NCI-H1105 (cell line): ENCODE results near the gene SOAT2.
"Not testable (repeated sequence)": the region's sequence is repeated elsewhere in the genome, so short reads cannot be mapped to it uniquely, and the experiment has no call there.

Experiments
- DNase-seq: peaks from one replicate; lab custom pipeline; 2025; lab: John Stamatoyannopoulos, UW

The SOAT2 gene

DNA sequence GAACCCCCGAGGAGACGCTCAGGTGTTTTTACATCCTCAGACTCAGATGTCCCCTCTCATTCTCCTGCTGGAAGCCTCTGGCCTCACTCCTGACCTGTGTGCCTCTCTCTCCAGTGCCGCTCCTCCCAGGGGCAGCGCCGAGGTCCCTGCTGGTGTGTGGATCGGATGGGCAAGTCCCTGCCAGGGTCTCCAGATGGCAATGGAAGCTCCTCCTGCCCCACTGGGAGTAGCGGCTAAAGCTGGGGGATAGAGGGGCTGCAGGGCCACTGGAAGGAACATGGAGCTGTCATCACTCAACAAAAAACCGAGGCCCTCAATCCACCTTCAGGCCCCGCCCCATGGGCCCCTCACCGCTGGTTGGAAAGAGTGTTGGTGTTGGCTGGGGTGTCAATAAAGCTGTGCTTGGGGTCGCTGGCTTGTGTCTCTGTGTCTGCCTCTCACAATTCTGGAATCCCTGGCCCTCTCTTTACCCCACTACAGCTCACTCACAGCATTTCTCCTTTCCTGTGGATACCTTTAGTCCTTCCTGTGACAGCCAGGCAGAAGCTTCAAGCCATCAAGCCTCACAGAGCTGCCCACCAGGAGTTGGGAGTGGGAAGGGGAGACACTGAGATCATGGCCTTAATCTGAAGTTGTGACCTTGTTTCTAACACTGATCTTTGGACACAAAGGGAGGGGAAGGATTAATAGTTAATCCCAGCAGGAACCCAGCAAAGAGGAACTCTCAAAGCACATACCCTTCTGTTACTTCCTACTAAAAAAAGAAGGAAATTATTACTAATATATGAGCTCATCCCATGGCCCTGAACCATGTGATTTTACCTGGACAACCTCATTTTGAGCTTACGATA, 1.1 kb upstream of the SOAT2 start:
- no peak for DNase-seq

DNA sequence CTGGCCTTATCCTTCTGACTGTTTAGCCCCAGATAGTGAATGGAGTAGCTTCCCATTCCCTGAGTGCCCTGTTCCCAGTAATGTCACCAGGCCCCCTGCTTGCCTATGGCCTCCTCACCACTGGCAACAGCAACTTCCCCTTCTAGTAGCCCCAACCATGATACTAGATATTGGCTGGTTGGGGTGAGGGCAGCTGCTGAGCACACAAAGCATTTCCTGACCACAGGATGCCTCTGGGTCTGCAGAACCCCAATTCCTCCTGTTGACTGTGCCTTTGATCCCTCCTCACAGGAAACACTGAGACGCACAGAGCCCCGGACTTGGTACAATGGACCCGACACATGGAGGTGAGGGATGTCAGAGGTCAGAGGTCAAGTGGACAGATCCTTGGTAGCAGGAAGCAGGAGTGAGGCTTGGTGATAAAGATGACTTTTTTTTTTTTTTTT, 597 bp downstream of the SOAT2 start:
- DNase-seq, result no peak

DNA sequence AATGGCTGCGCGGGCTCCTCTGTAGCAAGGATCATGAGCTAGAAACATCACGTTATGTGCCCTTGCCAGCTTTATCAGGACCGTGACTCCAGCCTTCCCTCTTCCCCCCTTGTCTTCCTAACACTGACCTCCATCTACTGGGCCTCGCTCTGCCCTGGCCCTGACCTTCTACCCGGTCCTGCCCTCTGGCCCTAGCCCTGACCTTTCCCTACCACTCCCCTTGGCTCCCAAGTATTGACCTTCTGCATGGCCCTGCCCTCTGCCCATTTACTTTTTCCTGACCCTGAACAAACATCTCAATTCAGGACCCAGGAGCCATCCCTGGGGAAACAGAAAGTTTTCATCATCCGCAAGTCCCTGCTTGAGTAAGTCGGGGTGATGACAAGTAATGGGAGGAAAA, 2.0 kb downstream of the SOAT2 start:
- no peak for DNase-seq

DNA sequence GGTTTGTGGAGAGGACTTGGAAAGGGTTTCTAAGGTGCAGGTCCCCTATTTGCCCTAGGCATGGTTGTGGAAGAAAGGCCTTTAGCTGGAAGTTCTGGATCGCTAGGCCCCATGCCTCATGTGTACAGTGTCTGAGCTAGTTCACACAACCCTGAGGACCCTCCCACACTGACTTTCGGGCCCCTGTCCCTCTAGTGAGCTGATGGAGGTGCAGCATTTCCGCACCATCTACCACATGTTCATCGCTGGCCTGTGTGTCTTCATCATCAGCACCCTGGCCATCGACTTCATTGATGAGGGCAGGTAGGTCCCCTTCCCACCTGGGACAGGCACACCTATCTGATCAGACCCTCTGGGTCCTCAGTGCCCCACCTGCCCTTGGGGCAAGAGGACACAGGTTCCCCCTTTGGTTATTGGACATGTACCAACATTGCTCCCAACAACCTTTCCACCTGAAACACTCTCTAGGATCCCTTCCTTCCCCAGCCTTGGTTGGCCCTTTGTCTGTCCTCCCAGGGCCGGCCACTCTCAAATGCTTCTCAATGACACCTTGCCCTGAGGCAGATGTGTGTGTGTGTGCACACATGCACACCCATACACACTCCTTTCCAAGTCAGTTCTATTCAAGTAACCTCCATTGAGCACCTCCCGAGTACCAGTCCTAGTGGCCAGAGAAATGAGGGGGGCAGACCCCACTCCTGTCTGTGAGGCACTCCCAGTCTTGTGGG, 2.6 kb downstream of the SOAT2 start:
- DNase-seq, result no peak

DNA sequence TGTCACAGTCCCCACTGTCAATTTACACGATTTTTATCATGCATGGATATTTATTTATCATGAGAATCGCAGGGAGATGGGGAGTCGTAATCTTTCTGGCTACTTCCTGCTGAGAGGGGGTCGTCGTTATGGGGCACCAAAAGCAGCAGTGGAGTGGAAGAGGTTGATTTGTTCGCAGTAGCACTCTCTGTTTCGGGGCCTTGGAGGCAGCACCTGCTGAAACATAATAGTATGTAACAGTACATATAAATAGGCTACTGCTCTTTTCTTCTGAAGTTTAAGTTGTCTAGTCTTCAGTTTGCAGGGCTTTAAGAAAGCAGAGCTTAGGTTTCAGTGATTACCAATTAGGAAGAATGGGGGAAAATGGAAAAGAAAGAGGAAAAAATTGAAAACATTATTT, 3.8 kb downstream of the SOAT2 start:
- no peak for DNase-seq

DNA sequence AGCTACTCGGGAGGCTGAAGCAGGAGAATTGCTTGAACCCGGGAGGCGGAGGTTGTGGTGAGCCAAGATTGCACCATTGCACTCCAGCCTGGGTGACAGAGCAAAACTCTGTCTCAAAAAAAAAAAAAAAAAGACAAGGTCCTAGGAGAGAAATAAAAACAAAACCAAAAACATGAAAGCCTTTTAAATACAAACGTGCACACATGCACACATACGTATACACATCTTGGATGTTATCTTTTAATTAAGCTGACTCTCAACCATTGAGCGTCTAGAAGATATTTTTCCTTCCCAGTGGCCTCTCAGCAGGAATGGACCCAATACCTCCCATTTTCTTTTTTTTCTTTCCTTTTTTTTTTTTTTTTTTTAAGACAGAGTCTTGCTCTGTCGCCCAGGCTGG, 9.1 kb downstream of the SOAT2 start:
- DNase-seq, result not testable (repeated sequence)

DNA sequence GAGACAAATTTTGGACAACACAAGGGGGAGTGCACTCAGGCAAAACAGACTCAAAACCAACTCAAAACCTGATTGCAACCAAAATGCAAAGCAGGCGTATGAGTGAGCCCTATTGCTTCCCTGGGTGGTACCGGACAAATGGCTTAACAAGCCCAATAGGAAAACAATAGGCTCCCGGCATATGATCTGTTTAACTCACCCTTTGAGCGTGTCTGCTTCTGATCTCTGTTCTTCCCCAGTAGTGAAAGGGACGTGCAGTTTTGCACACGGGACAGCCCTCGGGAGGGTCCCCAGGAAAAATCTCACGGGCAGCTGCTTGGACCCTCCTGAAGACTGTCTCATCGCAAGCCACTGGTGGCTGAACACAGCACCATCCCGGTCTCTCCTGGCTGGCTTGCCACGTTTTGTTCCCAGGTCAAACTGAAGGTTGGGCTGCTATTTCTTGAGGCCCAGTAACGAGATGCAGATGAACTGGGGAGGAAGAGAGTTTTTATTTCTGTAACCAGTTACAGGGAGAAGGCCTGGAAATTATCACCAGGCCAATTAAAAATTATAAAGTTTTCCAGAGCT, 9.9 kb downstream of the SOAT2 start:
- DNase-seq, result no peak

DNA sequence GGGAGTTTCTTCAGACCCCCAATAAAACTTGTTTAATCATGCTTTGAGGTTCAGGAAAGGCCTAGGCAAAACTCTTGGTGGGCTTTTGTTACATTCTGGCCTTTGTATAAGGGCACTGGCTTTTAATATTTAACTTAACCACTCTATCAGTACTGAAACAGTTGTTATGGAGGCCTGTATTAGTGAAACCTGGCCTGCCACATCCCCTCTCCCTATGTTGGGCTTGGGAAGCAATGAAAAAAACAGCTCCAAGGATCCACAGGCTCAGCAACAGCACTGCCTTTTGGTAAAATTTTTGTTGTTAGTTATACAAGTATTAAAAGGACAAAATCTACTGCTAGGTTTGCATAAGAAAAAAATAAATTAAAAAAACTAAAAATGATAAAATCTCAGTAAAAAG, 10.7 kb downstream of the SOAT2 start:
- no peak for DNase-seq

DNA sequence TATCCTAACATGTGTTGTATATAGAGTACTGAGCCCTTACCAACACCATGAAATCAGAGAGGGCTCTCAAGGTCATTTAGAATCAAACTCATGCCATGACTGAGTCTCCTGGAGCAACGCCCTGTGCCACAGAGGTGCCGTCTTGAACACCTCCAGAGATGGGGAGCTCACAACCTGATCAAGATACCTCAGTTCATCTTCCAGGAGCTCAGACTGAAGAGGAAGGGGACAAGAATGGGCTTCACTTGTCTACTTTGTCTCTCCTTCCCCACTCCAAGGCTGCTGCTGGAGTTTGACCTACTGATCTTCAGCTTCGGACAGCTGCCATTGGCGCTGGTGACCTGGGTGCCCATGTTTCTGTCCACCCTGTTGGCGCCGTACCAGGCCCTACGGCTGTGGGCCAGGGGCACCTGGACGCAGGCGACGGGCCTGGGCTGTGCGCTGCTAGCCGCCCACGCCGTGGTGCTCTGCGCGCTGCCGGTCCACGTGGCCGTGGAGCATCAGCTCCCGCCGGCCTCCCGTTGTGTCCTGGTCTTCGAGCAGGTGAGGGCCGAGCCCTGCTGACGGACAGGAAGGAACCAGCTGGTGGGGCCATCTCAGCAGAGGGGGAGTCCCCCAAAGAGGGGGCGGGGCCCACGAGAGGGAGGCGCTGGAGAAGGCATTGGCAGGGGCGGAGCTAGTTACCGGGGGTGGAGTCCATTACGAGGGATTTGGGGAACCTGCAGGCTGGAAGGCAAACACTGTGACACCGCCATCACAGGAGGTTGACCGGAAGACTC, 12.0 kb downstream of the SOAT2 start:
- DNase-seq, result no peak

DNA sequence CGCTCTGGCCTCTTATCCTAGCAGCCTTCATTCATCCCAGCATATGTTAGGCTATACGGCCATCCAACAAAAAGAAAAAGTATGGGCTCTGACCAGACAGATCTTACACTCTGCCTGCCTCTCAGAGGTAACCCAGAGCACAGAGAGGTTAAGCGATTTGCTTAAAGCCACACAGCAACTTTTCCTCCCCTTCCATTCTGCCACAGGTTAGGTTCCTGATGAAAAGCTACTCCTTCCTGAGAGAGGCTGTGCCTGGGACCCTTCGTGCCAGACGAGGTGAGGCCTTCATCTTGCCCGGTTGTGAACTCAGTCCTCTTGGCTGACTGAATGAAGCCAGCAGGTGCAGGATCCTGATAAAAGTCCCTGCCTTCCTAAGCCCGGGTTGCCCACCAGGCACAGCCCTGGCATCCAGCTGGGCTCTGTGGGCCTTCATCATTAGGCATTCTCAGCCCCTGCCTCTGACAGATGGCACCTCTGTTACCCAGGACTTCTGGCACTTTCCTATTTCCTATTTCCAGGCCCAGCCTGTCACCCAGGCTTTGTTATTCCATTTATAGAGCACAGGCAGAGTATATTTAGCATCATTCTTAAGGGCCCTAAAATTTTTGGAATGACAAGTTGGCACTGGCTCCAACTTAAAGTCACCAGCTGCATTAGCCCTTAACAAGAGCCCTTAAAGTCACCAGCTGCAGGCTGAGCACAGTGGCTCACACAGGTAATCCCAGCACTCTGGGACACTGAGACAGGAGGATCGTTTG, 12.8 kb downstream of the SOAT2 start:
- DNase-seq, result no peak

DNA sequence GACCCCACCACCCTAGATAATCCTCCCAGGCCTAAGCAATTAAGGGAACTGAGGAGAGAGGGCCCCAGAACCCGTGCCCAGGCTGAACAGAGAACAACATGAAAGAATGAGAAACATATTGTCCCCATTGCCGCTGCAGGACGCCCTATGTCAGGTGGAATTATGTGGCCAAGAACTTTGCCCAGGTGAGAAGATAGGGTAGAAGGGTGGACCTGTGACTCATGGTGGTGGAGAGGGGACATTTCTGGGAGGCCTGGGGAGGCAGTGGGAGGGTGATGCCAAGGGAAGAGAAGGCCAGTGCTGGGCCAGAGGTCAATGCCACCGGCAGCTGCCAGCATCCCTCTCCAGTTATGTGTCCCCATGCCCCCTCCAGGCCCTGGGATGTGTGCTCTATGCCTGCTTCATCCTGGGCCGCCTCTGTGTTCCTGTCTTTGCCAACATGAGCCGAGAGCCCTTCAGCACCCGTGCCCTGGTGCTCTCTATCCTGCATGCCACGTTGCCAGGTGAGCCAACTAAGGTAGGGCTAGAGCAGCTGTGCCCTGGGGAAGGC, 15.5 kb downstream of the SOAT2 start:
- DNase-seq, result no peak

DNA sequence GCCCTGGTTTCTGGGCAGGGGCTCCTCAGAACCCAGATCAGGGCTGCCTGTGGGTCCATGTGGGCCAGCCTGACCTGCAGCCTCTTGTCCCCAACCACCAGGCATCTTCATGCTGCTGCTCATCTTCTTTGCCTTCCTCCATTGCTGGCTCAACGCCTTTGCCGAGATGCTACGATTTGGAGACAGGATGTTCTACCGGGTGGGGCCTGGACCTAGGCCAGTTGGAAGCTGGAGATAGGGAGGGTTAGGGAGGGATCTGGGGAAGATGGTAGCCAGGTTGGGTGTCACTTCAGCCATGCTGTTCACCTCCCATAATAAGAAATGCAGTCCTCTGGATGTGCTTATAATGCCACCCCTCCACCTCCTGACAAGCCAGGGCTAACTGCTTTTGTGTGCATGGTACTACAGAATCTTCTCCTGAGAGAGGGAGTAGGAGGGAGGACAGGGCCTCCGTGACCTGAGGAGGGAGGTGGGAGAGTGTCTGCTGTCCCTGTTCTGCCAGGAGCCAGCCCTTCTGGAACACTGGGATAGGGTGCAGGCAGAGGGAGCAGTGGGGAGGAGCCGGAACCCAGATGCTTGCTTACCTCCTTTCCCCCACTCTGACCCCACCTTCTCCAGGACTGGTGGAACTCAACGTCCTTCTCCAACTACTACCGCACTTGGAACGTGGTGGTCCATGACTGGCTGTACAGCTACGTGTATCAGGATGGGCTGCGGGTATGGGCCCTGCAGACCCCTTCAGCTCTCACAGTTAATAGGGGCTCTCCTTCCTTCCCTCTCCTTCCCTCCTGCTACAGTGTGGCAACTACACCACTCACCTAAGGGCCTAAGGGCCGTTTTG, 17.6 kb downstream of the SOAT2 start:
- no peak for DNase-seq

DNA sequence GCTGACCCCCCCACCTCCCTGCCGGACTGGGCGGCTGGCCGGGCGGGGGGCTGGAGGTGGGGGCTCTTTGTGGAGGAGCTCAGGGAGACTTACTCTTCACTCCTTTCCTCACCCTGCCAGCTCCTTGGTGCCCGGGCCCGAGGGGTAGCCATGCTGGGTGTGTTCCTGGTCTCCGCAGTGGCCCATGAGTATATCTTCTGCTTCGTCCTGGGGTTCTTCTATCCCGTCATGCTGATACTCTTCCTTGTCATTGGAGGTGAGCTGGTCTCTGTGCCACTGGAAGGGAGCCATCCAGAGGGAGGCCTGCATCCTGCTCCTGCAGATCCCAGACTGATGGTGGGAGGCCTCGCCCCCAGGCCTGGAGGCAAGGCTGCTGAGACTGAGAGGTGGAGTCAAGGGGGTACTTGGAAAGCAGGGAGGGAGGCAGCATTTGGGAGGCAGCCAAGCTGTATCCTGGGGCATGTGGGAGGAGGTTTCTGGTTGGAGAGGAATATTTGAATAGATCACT, 19.7 kb downstream of the SOAT2 start:
- DNase-seq, result no peak

DNA sequence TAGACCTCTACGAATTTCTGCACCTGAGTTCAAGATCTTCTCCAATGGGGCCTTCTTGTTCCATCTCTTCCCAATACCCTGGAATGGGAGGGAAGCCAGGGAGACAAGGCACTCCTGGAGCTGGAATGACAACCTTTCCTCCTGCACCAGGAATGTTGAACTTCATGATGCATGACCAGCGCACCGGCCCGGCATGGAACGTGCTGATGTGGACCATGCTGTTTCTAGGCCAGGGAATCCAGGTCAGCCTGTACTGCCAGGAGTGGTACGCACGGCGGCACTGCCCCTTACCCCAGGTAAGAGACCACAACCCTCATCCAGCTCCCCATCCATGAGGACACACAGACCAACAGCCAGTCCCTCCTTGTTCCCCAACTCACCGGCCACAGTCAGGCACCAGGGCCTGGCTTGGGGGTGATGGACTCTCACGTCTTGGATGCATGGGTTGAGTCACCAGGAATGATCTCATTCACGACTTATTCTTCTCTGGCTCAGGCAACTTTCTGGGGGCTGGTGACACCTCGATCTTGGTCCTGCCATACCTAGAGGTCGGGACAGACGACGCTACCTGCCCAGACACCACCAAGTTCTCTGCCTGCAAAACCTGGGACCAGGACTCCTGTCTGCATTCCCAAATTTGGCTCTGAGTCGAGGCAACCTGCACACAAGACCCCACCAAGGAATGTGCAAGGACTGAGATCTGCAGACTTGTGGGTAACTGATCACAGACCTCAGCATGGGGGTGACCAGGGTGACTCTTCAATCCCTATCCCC, 20.5 kb downstream of the SOAT2 start:
- DNase-seq, result no peak

DNA sequence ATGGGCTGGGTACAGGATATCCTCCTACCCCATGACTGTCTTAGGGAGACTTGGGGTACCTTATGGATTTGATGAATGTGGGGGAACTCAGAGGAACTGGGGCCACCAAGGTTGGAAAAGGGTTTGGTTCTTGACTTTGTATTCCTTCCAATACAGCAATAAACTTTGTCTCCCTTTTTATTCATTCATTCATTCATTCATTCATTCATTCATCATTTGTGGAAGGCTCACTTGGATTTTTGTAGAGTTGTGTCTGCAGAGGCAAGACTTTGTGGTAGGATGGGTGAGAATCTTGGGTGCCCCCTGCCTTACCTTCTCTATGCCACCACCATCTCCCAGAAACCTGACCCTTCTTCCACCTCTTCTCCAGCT, 21.1 kb downstream of the SOAT2 start:
- no peak for DNase-seq

DNA sequence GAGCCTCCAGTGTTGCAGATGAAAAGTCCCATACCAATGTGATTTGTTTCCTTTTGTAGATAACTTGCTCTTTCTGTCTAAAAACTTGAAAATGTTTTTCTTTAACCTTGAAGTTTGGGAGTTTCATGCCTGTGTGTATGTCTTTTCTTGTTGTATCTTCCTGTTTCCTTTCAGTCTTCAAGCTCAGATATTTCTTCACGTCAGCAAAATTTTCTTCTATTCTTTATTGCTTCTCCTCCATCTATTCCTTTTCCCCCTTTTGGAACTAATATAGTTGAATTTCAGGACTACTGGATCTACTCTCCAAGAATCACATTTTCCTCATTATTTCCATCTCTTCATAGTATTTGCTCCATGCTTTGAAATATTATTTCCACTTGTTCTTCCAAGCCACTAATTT, 23.9 kb downstream of the SOAT2 start:
- DNase-seq, result no peak

DNA sequence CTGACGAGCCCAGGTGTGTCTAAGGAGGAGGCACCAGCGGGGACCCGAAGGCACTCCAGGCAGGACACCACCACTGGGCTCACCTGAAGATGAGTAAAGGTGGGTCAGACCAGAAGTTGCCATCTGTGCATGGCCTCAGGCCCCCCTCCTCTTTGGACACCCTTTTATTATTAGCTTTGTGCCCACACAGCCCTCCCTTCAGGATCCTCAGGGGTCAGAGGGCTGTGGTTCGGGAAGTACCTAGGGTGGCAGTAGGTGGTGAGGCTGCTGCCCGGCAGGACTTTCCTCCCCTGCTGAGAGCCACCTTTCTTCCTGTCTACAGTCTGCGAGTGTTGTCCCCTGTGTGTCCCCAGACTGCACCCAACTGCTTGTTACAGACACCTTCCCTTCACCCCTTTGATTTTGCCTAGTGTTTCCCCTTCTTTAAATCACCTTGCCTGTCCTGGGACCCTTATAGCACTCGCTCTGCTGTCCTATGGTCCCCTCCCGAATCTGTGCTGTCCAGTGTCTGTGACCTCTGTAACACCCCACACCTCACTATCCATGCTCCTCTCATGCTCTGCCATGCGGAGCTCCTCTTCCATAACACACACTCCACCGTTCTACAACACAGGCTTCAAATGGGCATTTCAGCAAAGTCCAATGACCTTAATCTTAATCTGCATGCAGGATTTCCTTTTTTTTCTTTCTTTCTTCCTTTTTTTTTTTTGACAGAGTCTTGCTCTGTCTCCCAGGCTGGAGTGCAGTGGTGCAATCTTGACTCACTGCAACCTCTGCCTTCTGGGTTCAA, 25.7 kb downstream of the SOAT2 start:
- no peak for DNase-seq

DNA sequence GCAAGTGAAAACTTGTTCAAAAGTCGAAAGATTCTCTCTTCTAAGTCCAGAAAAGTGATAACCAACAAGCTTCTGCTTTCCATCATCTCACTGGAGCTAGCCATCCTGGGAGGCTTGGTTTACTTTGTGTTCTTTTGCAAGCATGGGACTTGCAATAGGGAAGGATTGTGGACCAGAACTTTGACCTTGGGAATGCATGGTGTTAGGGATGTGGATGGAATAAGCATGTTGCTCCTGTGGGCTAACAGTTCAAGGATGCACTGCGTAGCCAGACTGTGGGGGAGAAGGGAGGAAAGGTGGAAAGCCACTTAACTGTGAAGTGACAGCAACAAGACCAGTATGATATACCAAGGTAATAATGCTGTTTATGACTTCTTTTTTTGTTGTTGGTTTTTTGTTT, 28.6 kb downstream of the SOAT2 start:
- no peak for DNase-seq

DNA sequence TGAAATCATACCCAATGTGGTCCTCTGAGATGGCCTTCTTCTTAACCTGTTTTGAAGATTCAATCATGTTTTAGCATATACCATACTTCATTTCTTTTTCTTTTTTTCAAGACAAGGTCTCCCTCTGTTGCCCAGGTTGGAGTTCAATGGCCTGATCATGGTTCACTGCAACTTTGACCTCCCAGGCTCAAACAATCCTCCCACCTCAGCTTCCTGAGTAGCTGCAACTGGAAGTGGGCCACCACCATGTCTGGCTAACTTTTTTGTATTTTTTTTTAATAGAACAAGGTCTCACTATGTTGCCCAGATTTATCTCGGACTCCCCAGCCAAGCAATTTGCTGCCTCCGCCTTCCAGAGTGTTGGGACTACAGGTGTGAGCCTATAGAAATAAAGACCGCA, 30.4 kb downstream of the SOAT2 start:
- DNase-seq, result no peak
